HG03196 (cell line): ENCODE results near the gene GOLM1.
"Not testable (repeated sequence)": the region's sequence is repeated elsewhere in the genome, so short reads cannot be mapped to it uniquely, and the experiment has no call there.

Experiments used
- ATAC-seq: cut with Tn5 transposase; IDR thresholded peaks from one replicate; pipeline ENCODE4 v1.9.1; 2021; ENCODE audit not compliant: unreplicated experiment

Gene GOLM1

DNA sequence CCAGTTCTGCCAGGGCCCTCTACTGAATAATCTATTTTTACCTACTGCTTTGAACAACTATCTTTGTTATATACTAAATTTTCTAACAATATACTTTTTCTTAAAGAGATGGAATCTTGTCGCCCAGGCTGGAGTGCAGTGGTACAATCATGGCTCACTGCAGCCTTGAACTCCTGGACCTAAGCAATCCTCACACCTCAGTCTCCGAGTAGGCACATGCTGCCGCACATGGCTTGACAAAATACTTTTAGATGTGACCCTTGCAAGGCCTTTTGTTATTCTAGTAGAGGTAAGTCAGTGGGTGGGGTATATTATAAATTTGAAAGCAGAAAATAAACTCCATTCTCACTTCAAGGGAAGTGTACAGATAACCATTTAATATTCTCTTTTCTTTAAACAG lies 7.9 kb downstream of the GOLM1 start:
- ATAC-seq, result no peak

DNA sequence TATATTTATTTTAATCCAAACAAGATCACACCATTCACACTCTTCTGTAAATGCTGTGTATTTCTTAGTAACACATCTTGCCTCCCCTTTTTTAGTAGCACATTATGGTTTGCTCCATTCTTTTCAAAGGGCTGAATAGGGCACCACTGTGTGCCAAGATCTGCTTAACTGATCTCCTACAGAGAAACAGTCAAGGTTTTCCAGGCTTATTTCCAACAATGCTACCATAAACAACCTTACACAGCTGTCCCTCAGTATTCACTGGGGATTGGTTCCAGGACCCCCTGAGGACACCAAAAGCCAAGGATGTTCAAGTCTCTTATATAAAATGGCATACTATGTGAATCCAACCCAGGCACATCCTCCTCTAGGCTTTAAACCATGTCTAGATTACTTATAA lies 16.5 kb downstream of the GOLM1 start:
- ATAC-seq, result no peak

DNA sequence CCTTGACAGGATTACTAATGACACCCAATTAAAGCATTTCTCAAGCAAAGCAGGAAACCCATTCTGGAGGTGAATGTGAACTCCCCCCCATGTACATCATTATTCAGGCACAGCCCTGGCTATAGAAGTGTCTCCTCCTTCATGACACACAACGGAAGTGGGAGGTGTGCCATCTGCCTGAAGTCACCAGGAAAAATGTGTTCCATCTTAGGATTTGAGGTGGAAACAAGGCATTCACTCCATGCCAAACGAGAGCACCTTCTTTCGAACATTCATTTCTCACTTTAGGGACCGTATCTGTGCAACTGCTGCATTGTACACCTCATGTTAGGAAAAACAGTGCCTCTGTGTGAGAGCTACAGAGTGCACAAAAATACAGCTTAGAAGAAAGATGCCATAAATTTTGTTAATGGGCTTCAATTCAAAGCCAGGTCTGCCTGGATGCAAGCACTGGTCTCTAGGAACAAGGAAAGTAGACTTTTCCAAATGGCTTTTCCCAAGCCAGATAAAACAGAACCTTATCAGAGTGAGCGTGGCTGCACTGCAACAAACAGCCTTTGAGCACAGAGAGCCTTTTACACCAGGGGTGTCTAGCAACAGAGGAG lies 19.4 kb downstream of the GOLM1 start:
- ATAC-seq, result no peak

DNA sequence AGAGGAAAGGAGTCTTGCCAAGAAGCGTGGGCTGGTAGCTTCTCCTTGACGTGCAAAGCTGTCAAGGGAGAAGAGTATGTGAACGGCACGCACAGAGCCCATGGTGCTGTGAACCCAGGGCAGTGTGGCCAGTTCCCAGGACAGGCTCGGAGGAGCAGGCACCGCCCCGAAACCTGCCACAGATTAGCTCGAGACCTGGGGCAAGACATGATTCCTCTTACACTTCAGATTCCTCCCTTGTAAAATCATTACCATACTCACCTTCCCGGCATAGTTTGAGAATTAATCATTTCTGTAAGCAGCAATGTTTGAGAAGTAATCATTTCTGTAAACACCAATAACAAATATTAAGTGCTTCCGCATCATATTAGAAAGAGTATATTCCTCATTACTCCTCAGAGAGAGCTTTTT lies 19.9 kb downstream of the GOLM1 start:
- no peak for ATAC-seq

DNA sequence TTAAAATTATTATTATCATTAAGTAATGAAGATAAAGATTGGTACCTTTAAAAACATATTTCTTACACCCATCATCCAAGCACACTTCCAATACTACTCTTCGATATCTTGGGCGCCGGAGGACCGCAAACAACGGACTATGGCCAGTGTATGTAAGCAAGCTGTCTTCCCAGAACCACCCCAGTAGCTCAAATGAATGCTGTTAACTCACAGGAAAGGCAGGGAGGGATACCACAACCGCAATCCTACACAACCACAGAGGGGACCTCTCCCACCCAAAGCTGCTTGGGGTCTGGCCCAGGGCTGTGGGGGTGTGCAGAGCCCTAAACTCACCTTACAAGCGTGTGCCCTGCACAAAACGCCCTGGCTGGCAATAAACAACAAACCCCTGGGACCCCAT lies 20.6 kb downstream of the GOLM1 start:
- ATAC-seq, result no peak

DNA sequence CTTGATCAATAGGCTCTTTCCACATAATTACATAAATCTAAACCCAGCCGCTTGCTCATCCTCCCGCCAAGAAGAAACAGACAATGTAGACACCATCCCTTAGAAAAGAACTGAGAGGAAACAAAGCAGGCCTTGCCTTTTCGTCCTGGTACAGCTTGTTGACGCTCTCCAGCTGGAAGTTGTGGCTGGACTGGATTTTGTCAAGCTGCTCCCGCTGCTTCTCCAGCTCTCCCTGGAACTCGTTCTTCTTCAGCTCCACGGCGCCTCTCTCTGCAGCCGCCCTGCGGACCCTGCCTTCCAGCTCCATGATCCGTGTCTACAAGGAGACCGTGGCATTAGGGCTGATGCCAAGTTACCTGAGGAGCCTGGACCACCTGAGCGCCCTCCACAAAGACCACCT lies 22.1 kb downstream of the GOLM1 start:
- ATAC-seq, result no peak

DNA sequence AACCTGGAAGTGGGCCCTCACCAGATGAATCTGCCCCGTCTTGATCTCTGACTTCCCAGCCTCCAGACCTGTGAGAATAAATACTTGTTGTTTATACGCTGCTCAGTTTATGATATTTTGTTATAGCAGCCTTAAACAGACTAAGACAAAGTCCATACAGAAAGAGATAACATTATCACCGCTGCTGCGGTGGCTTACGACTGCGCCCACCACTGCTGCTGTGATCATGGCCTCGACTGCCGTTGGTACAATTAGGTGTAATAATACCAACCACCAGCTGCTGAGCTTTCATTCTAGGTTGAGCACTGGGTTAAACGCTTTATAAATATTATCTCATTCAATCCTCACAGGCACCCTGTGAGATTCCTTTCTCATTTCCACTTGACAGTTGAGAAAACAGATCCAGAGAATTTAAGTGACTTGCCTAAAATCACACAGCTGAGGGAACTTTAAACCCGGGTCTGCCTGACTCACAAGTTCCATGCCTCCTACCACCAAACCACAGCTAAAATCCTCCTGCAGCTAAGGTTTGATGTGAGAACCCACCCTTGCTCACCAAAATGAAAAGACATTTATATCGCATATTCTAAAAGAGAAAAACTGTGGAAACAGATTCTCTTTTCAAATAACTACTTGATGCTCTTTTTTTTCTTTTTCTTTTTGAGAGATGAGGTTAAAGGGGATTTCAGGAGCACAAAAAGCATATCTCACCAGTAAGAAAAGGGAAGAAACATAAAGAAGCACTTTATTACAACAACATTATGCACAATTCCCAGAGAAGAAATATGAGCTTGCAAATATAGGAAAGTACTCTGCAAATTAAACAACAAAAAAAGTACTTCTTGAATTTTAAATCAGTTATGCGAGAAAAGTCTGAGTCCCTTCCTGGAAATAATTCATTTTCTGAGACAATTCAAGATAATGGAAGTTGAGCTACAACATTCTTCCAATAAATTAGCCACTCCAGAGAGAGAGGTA lies 23.9 kb downstream of the GOLM1 start:
- no peak for ATAC-seq

DNA sequence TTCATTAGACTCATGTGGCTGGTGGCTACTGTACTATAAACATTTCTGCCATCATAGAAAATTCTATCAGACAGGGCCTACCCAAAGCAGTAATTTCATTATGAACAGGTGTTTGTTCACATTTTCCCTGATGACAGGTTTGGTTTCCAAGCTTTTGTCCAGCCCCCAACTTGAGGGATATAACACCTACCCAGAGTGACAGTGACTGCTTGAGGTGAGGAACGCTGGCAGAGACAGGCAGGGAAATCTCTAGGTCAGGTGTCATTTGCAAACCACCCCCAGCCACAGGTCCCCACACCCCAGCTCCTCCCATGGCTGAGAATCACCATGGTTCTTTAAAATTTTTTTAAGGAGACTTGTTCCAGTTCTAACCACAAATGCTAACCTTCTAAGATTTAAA lies 25.5 kb downstream of the GOLM1 start:
- ATAC-seq, result no peak

DNA sequence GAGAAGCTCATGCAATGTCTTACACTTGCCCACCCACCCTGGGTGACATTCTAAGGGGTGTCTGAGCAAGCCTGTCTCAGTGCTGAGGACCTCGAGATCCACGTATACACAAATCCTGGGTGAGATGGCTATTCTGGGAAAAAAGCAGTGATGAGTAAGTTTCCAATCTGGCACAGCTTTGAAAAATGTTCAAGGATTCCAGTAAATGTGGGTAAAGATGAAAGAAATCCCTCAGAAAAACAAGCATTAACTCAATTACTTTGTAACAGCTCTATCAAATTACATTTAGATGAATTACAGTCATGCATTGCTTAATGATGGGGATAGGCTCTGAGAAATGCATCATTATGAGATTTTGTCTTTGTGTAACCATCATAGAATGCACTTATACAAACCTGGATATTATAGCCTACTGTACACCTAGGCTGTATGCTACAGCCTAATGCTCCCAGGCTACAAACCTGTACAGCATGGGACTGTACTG lies 26.9 kb downstream of the GOLM1 start:
- no peak for ATAC-seq

DNA sequence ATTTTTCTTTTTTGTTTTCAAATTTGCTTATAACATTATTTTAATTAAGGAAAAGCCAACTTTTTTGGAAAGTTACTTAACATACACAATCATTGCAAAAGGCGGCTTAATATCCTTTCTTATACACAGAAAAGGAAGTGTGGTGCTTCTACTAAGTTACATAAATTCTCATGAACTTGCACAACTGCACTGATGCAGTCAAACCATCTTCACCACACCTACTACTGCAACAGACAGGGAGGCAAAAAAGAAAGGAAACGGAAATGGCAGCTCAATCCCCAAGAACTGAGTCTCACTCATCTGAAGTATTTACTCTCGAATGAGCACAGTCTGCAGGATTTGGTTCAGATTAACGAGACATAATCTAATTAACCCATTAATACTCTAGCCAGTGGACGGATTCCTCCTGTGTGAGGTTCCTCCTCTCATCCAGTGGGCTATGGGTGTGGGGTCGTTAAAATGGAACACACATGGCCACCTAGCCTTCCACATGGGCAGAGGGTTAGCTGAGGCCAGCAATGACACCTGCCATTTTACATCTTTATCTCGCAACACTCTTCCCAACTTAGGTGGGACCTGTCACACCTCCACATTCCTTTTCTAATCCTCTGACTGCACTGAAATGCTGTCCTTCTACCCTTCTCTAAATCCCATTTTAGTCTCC lies 30.0 kb downstream of the GOLM1 start:
- no peak for ATAC-seq

DNA sequence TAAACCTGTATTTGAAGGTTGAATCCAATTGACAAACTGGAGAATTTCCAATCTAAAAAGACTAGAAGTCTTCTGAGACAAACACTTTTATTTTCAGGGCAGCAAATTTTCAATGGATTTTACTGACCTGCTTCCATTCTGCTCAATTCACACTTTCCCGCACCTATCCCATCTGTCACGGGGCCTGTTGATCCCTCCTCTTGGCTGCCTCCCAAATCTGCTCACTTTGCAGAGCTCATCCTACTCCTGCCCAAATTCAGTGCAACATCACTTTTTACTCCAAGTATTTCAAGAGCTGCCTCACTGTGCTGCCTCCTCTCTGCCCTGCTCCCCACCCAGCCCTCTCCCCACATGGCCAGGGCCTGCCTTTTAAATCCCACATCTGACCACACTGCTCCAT lies 35.1 kb downstream of the GOLM1 start:
- no peak for ATAC-seq

DNA sequence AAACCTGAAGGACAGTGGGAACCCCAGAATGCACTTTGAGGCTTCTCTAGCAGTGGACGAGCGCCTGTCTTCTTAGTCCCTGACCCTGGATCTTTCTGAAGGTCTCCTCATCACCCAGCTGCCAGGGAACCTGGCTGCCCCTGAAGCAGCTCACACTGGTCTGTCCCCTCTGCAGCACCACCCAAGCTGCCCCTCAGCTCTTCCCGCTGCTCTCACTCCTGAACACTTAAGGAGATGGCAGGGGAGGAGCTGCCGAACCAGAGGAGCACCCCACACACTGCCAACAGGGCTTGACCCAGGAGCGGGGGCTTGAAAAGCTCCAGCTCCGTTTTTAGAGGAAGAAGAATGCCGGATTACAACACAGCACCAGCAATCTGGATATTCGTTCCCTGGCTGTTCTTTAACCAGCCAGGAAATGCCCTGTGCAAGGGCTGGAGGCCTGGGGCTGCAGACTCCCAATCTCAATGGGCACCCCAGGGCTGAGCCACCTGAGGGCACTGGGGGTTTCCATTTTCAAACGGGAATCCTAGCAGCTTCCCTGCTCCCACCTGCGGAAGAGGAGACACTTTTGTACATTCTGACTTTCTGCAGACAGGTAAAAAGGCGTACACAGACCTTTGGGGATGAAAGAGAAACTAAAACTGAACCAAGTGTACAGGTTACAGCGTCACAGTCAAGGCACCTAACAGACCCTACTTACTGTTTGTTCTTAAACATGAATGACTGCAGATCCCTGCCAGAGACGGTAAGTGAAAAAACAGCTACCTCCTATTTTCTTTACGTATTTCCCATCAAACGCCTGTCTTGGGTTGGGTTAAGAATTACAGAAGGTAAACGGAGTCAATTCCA lies 36.3 kb downstream of the GOLM1 start:
- ATAC-seq, result no peak

DNA sequence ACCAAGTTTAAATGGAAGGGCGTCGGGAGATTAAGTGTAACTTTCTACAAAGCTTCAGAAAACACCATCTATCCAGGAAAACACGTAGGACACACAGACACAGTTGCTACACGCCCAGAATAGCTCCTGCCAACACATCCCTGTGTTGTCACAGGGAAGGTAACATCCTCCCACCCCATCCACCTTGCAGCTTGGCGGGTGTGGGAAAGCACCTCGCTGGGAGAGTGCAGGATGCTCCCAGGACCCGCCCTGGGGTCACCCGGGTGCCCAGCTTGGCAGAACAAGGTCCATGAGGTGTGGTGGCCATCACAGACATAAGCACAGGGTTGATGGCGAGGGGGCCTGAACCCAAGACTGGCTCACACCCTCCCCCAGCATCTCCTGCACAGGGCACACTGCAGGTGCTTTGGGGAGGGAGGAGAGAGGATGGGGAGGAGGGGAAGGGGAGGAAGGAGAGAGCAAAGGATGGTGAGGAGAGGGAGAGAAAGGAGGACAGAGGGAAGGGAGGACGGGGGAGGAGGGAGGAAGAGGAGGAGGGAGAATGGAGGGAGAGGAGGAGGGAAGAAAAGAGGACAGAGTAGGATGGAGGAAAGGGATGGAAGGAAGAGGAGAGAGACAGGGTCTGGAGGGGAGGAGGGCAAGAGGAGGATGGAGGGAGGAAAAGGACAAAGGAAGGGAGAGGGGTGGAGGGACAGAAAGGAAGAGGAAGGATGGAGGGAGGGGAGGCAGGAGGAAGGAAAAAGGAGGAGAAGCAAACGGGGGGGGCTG lies 37.2 kb downstream of the GOLM1 start:
- no peak for ATAC-seq

DNA sequence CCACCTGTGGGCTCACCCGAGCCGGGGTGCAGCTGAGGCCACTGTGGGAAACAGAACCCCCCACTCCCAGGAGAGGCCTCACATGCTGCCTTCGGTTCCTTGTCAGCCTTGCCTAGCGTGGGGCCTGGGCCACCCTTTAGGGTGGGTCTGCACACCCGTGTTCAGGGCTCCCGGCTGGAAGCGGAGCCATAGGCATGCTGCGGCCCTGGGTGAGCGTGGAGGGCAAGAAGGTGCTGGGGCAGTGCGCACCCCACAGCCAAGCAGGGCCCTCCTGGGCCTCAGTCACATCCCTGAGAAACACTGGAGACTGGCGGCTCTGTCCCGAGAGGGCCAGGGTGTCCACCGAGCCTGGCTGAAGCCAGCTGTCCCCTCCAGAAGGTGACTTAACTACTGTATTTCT lies 41.9 kb downstream of the GOLM1 start:
- no peak for ATAC-seq

DNA sequence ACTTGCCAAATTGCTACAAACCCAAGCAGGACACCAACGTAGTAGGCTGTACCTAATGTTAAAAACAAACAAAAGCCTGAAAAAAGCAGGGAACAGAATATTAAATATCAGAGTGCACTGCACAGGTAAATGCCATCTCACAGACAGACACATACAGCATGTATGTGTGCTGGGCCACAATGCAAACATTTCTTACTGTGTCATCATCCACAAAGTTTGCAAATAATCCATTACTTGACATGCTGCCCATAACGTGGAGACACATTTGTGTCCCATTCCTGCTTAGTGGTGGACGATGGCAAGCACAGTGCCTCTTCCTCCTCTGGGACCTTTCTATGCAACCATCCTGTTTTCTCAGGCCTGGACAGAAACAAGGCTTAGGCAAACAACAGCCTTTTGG lies 44.7 kb downstream of the GOLM1 start:
- no peak for ATAC-seq

DNA sequence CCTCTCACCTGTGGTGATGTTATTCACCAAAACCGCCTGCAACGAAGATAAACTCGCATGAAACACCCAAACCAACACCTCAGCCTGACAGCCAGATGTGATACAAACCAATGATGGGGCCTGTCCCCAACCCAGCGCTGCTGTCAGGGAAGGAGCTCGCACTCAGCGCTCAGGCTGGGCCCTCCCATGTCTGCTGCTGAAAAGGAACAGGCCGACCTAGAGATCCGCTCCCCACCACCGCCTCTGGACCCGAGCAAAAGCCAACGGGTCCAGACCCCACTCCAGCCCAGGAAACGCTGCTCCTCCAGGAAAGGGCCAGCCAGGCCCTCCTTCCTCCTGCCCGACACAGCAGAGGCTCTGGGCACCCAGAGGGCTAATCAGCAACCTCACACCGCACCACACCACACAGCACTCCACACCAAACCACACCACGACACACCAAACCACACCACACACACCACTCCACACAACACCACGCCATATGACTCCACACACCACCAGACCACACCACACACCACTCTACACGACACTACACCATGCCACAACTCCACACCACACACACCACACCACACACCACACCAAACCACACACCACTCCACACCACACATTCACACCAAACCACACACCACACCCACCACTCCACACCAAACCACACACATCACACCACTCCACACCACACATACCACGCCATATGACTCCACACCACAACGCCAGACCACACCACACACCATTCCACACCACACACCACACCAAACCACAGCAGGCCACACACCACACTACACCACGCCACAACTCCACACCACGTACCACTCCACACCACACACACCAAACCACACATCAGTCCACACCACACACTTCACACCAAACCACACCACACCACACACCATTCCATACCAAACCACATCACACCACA lies 46.5 kb downstream of the GOLM1 start:
- no peak for ATAC-seq

DNA sequence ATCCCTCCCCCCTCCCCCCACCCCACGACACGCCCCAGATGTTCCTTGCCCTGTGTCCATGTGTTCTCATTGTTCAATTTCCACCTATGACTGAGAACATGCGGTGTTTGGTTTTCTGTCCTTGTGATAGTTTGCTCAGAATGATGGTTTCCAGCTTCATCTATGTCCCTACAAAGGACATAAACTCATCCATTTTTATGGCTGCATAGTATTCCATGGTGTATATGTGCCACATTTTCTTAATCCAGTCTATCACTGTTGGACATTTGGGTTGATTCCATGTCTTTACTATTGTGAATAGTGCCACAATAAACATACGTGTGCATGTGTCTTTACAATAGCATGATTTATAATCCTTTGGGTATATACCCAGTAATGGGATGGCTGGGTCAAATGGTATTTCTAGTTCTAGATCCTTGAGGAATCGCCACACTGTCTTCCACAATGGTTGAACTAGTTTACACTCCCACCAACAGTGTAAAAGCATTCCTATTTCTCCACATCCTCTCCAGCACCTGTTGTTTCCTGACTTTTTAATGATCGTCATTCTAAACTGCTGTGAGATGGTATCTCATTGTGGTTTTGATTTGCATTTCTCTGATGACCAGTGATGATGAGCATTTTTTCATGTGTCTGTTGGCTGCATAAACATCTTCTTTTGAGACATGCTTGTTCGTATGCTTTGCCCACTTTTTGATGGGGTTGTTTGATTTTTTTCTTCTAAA lies 51.2 kb downstream of the GOLM1 start:
- ATAC-seq, result not testable (repeated sequence)

DNA sequence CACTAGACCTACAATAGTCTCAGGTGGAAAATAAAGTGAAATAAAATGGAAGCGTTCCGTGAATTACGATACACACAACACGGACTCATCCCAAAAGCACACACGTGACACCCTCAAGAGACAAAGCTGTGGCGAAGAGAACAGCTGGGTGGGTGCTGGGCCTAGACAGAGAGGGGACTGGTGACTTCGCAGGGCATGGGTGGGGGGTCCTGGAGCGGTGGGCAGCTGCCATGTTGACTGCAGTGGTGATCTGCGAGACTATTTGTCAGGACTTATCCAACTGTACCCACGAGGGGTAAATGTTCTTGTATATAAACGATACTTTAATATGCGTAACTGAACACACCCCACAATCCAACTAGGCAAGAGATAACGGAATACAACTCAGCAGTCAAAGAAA lies 52.0 kb downstream of the GOLM1 start:
- ATAC-seq, result no peak
